Loucy (cell line): ENCODE data around the gene SON.

Experiments
- H2AFZ ChIP-seq: fragments of 200-600 bp; sonication (generic); 2 replicates; pipeline ENCODE4 v1.6.0; 2016; ENCODE audit warnings: antibody characterized with exemption, mild to moderate bottlenecking, low read length, moderate library complexity
- H3F3A ChIP-seq: fragments of 200-600 bp; 2 replicates; pipeline ENCODE4 v1.6.0; 2016; ENCODE audit warnings: antibody characterized with exemption, low read depth, mild to moderate bottlenecking
- H3K27me3 ChIP-seq: fragments of 200-600 bp; sonication (generic); 2 replicates; pipeline ENCODE4 v1.6.1; 2014; ENCODE audit warnings: low read length, mild to moderate bottlenecking; ENCODE audit not compliant: insufficient read depth, poor library complexity, severe bottlenecking
- H3K36me3 ChIP-seq: fragments of 200-600 bp; sonication (generic); 2 replicates; pipeline ENCODE4 v1.6.1; 2016; ENCODE audit warnings: low read length; ENCODE audit not compliant: insufficient read depth
- H3K4me1 ChIP-seq: fragments of 200-600 bp; sonication (generic); 2 replicates; pipeline ENCODE4 v1.5.1; 2014; ENCODE audit warnings: low read length, mild to moderate bottlenecking; ENCODE audit not compliant: insufficient read depth, poor library complexity, severe bottlenecking
- H3K4me2 ChIP-seq: fragments of 200-600 bp; sonication (generic); 2 replicates; pipeline ENCODE4 v1.6.0; 2014; ENCODE audit warnings: antibody characterized with exemption, low read length, low read depth, mild to moderate bottlenecking; ENCODE audit not compliant: poor library complexity, severe bottlenecking
- H3K4me3 ChIP-seq: fragments of 200-600 bp; sonication (generic); 2 replicates; pipeline ENCODE4 v1.5.1; 2014; ENCODE audit warnings: low read length, mild to moderate bottlenecking, mixed read lengths; ENCODE audit not compliant: poor library complexity, severe bottlenecking
- H3K79me2 ChIP-seq: fragments of 200-600 bp; sonication (generic); 2 replicates; pipeline ENCODE4 v1.6.1; 2014; ENCODE audit warnings: low read length; ENCODE audit not compliant: insufficient read depth
- H3K9ac ChIP-seq: fragments of 200-600 bp; sonication (generic); 2 replicates; pipeline ENCODE4 v1.6.0; 2014; ENCODE audit warnings: mild to moderate bottlenecking, low read depth, low read length, moderate library complexity; ENCODE audit not compliant: poor library complexity, severe bottlenecking
- H3K9me2 ChIP-seq: fragments of 200-600 bp; sonication (generic); replicated peaks from 2 replicates; pipeline ENCODE4 v1.6.1; 2016; ENCODE audit warnings: low read depth, low read length, mixed read lengths
- H3K9me3 ChIP-seq: fragments of 200-600 bp; sonication (generic); 2 replicates; pipeline ENCODE4 v1.6.1; 2014; ENCODE audit warnings: mild to moderate bottlenecking, antibody characterized with exemption, low read length, low read depth; ENCODE audit not compliant: insufficient read depth
- H4K20me1 ChIP-seq: fragments of 200-600 bp; sonication (generic); 2 replicates; pipeline ENCODE4 v1.6.0; 2014; ENCODE audit warnings: antibody characterized with exemption, low read length, mild to moderate bottlenecking; ENCODE audit not compliant: insufficient read depth, poor library complexity, severe bottlenecking
- EZH2phosphoT487 ChIP-seq: fragments of 200-600 bp; IDR thresholded peaks from 2 replicates; pipeline ENCODE4 v1.6.1; 2018; ENCODE audit warnings: antibody characterized with exemption, mild to moderate bottlenecking, moderate library complexity, borderline replicate concordance
- TF ChIP-seq, protein P1 (sequence below): fragments of 200-600 bp; sonication (generic); conservative IDR thresholded peaks from 2 replicates; pipeline ENCODE4 v1.5.1; 2014; ENCODE audit warnings: mild to moderate bottlenecking, antibody characterized with exemption, low read length

The SON gene, protein sequence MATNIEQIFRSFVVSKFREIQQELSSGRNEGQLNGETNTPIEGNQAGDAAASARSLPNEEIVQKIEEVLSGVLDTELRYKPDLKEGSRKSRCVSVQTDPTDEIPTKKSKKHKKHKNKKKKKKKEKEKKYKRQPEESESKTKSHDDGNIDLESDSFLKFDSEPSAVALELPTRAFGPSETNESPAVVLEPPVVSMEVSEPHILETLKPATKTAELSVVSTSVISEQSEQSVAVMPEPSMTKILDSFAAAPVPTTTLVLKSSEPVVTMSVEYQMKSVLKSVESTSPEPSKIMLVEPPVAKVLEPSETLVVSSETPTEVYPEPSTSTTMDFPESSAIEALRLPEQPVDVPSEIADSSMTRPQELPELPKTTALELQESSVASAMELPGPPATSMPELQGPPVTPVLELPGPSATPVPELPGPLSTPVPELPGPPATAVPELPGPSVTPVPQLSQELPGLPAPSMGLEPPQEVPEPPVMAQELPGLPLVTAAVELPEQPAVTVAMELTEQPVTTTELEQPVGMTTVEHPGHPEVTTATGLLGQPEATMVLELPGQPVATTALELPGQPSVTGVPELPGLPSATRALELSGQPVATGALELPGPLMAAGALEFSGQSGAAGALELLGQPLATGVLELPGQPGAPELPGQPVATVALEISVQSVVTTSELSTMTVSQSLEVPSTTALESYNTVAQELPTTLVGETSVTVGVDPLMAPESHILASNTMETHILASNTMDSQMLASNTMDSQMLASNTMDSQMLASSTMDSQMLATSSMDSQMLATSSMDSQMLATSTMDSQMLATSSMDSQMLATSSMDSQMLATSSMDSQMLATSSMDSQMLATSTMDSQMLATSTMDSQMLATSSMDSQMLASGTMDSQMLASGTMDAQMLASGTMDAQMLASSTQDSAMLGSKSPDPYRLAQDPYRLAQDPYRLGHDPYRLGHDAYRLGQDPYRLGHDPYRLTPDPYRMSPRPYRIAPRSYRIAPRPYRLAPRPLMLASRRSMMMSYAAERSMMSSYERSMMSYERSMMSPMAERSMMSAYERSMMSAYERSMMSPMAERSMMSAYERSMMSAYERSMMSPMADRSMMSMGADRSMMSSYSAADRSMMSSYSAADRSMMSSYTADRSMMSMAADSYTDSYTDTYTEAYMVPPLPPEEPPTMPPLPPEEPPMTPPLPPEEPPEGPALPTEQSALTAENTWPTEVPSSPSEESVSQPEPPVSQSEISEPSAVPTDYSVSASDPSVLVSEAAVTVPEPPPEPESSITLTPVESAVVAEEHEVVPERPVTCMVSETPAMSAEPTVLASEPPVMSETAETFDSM (N-terminal part only)

GRCh38 chr21:33542640-33543504, at the start of gene SON:
TSS of gene SON (plus strand) at chr21:33543038. CDS start at chr21:33543093, 55 bp downstream.
- peaks cover 92% of the 10 kb centered on the region for H3K79me2 ChIP-seq
- H3K36me3 ChIP-seq = peaks cover 8% of the 10 kb centered on the region; the same call in 1 of the 2 replicates
- H3K9me2 ChIP-seq = no peaks in the 10 kb centered on the region

DNA sequence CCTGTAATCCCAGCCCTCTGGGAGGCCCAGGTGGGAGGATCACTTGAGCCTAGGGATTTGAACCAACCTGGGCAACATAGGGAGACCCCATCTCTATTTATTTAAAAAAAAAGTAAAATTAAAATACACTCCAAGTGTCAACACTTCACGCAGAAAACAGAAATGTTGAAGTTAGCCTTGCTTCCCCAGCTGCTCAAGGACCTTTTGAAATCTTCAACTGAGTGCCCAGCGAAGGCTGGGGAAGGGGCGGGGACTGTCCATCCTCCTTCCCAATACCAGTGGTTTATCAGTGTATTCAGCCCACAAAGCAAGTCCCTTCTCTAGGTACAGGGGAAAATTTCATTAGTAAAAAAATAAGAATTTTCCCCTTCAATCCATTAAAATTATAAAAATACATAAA, 49.1 kb upstream of the SON start:
- H3K36me3 ChIP-seq = no peaks in the 10 kb centered on the region
- H3K27me3 ChIP-seq = no peaks in the 10 kb centered on the region
- peaks cover 5% of the 10 kb centered on the region for H3K4me1 ChIP-seq
- H3K9me3 ChIP-seq = no peaks in the 10 kb centered on the region
- H3K79me2 ChIP-seq = no peaks in the 10 kb centered on the region
- H3K4me3 ChIP-seq = no peak overlapping the region
- H4K20me1 ChIP-seq = no peaks in the 10 kb centered on the region
- H3K9ac ChIP-seq = no peak overlapping the region
- TF ChIP-seq EZH2phosphoT487 = no peak
- TF ChIP-seq, protein P1, sequence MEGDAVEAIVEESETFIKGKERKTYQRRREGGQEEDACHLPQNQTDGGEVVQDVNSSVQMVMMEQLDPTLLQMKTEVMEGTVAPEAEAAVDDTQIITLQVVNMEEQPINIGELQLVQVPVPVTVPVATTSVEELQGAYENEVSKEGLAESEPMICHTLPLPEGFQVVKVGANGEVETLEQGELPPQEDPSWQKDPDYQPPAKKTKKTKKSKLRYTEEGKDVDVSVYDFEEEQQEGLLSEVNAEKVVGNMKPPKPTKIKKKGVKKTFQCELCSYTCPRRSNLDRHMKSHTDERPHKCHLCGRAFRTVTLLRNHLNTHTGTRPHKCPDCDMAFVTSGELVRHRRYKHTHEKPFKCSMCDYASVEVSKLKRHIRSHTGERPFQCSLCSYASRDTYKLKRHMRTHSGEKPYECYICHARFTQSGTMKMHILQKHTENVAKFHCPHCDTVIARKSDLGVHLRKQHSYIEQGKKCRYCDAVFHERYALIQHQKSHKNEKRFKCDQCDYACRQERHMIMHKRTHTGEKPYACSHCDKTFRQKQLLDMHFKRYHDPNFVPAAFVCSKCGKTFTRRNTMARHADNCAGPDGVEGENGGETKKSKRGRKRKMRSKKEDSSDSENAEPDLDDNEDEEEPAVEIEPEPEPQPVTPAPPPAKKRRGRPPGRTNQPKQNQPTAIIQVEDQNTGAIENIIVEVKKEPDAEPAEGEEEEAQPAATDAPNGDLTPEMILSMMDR = no peak
- no peak overlapping the region for H2AFZ ChIP-seq
- no peaks in the 10 kb centered on the region for H3F3A ChIP-seq
- no peak overlapping the region for H3K4me2 ChIP-seq
- no peaks in the 10 kb centered on the region for H3K9me2 ChIP-seq

More at GRCh38 chr21:33542640-33543504, at the start of gene SON:
- H4K20me1 ChIP-seq = peaks cover 50% of the 10 kb centered on the region
- H3K9ac ChIP-seq = peak within 1 kb of the TSS; percentile 100
- H3K9me3 ChIP-seq = no peaks in the 10 kb centered on the region
- H2AFZ ChIP-seq = peak within 1 kb of the TSS; percentile 82
- H3K4me1 ChIP-seq = peaks cover 33% of the 10 kb centered on the region
- H3K4me3 ChIP-seq = peak within 1 kb of the TSS; percentile 94
- H3F3A ChIP-seq = peaks cover 9% of the 10 kb centered on the region
- H3K4me2 ChIP-seq = peak within 1 kb of the TSS; percentile 89
- no peak for TF ChIP-seq EZH2phosphoT487
- TF ChIP-seq, protein P1 = no peak
- no peaks in the 10 kb centered on the region for H3K27me3 ChIP-seq
